Effector memory CD8-positive, alpha-beta T cell (primary cell): ENCODE data around the gene KRTAP4-6.
"Not testable (repeated sequence)": the region's sequence is repeated elsewhere in the genome, so short reads cannot be mapped to it uniquely, and the experiment has no call there.

Source experiments
- ATAC-seq: fragments of 150-1000 bp; cut with Tn5 transposase; replicated peaks from 2 replicates; pipeline ENCODE4 v1.10.0; 2021; ENCODE audit warnings: mild to moderate bottlenecking, moderate library complexity
- DNase-seq, 3 experiments: peaks; one replicate each; pipeline ENCODE4 v3.0.0; 2021
- H3K27ac Mint-ChIP-seq, 2 donors: one replicate each; pipeline ENCODE4 v1.8.0; 2022; ENCODE audit warnings: mild to moderate bottlenecking in 2 of 2, mixed read lengths in 2 of 2, moderate library complexity in 2 of 2
- H3K27me3 Mint-ChIP-seq, 2 donors: one replicate each; pipeline ENCODE4 v1.8.0; 2022; ENCODE audit warnings: mixed read lengths in 2 of 2
- H3K36me3 Mint-ChIP-seq: one replicate; pipeline ENCODE4 v1.8.0; 2022; ENCODE audit warnings: mild to moderate bottlenecking, moderate library complexity, mixed read lengths; ENCODE audit not compliant: insufficient read depth
- H3K4me1 Mint-ChIP-seq, 2 donors: one replicate each; pipeline ENCODE4 v1.8.0; 2022; ENCODE audit warnings: low read depth in 2 of 2, mixed read lengths in 2 of 2
- H3K4me3 Mint-ChIP-seq, 2 donors: one replicate each; pipeline ENCODE4 v1.8.0; 2022; ENCODE audit warnings: mild to moderate bottlenecking in 2 of 2, mixed read lengths in 2 of 2, moderate library complexity in 2 of 2
- H3K9me3 Mint-ChIP-seq, 2 donors: one replicate each; pipeline ENCODE4 v1.8.0; 2022; ENCODE audit warnings: mixed read lengths in 2 of 2
- total RNA-seq, 9 experiments: gene quantifications; one replicate each; lab custom pipeline; 2026; lab: John Stamatoyannopoulos, UW

The KRTAP4-6 gene
- 0 reads per million in 9 experiments for total RNA-seq

DNA sequence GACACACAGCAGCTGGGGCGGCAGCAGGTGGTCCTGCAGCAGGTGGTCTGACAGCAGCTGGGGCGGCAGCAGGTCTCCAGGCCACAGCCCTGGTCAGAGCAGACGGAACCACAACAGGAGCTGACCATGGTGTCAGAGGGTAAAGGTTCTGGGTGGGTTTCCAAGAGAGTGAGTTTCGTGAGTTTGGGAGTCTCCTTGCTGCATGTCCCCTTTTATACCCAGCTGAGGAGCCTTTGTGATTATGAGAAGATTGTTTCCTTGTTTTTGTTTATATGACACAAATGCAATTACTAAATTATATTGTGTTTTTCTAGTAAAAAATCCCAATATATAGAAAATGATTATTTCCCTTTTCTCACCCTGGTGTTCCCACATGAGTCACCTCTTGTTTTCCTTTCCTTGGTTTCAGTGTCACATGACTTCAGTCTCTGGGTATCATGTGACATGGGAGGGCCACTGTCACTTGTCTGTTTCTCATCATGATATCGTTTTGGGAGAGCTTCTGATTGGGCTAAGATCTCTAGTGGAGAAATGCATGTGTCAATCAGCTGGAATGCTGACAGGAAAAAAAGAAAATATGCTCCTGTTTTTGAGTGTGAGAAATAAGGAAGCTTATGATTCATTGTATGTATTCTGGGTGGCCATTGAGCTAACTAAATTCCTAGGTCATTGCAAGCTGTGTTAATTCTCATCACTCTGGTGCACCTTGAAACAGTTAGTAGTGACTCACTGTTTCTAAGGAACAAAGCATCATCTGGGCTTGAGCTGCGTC lies at the start of gene KRTAP4-6:
KRTAP4-6 (minus strand) TSS at position 185 of the 772 bp plus-strand sequence; CDS start at position 128, 57 bp downstream.
- H3K27me3 Mint-ChIP-seq, result peaks cover 13 to 34% of the 10 kb centered on the region in 2 donors
- no peak within 1 kb of the TSS for H3K27ac Mint-ChIP-seq
- DNase-seq (no peak), ATAC-seq (no peak)
- no peaks in the 10 kb centered on the region for H3K36me3 Mint-ChIP-seq
- peaks cover 6 to 22% of the 10 kb centered on the region in 2 donors for H3K9me3 Mint-ChIP-seq
- no peak within 1 kb of the TSS for H3K4me3 Mint-ChIP-seq
- no peaks in the 10 kb centered on the region for H3K4me1 Mint-ChIP-seq

DNA sequence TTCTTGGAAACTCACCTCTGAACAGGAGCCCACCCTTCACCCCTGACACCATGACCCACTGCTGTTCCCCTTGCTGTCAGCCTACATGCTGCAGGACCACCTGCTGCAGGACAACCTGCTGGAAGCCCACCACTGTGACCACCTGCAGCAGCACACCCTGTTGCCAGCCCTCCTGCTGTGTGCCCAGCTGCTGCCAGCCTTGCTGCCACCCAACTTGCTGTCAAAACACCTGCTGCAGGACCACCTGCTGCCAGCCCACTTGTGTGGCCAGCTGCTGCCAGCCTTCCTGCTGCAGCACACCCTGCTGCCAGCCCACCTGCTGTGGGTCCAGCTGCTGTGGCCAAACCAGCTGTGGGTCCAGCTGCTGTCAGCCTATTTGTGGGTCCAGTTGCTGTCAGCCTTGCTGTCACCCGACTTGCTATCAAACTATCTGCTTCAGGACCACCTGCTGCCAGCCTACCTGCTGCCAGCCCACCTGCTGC lies 49.5 kb upstream of the KRTAP4-6 start, which contains the start of gene KRTAP9-1:
KRTAP9-1 (plus strand) TSS at position 51 of the 482 bp plus-strand sequence; CDS start at position 51, 0 bp downstream.
- H3K27ac Mint-ChIP-seq, H3K36me3 Mint-ChIP-seq: not testable (repeated sequence)

DNA sequence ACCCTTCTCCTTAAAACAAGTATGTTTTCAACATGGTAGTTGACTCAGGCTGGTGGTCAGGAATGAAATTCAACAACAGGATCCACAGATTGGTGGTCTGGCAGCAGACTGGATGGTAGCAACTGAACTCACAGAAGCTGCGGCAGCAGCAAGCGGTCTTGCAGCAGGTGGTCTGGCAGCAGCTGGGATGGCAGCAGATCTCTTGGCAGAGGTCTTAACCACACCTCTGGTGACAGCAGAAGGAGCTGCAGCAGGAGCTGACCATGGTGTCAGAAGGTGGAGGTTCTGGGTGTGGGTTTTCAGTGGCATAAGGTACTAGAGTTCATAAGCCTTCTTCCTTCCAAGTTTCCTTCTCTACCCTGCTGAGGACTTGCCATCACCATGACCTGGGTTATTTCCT lies 46.5 kb upstream of the KRTAP4-6 start:
- H3K4me1 Mint-ChIP-seq, result peaks cover 0 to 2% of the 10 kb centered on the region in 2 donors
- H3K36me3 Mint-ChIP-seq, result no peaks in the 10 kb centered on the region
- peaks cover 50 to 55% of the 10 kb centered on the region in 2 donors for H3K27me3 Mint-ChIP-seq
- H3K4me3 Mint-ChIP-seq, result no peak overlapping the region
- H3K27ac Mint-ChIP-seq, result no peak overlapping the region
- H3K9me3 Mint-ChIP-seq, result no peaks in the 10 kb centered on the region
- ATAC-seq (no peak), DNase-seq (no peak)

More for the DNA sequence above, 49.5 kb upstream of the KRTAP4-6 start, which contains the start of gene KRTAP9-1:
- ATAC-seq, H3K4me3 Mint-ChIP-seq, H3K9me3 Mint-ChIP-seq, DNase-seq, H3K4me1 Mint-ChIP-seq: not testable (repeated sequence)
- H3K27me3 Mint-ChIP-seq, result peaks cover 41 to 59% of the 10 kb centered on the region in 2 donors

DNA sequence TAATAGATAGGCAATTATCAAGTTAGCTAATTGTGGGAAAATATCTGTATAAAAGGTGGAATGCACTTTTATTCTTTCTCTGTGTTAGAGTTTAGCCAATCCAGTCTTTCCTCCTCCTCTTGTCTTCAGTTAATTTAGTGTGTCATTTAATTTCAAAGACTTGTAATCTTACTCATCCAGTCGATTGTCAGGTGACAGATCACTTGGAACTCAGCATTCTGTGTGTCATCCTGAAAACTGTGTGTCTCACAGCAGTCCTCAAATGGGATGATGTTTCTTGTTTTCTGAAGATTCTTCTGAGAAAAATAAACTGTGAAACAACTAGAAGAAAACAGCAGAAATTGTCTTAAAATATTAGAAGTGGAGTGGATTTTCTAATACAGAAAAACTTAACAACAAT lies 44.7 kb upstream of the KRTAP4-6 start:
- Mint-ChIP-seq H3K27ac (no peak overlapping the region), H3K9me3 (no peaks in the 10 kb centered on the region), H3K4me3 (no peak overlapping the region), H3K4me1 (no peaks in the 10 kb centered on the region), H3K36me3 (no peaks in the 10 kb centered on the region), H3K27me3 (peaks cover 33 to 37% of the 10 kb centered on the region in 2 donors)
- DNase-seq (no peak), ATAC-seq (no peak)

DNA sequence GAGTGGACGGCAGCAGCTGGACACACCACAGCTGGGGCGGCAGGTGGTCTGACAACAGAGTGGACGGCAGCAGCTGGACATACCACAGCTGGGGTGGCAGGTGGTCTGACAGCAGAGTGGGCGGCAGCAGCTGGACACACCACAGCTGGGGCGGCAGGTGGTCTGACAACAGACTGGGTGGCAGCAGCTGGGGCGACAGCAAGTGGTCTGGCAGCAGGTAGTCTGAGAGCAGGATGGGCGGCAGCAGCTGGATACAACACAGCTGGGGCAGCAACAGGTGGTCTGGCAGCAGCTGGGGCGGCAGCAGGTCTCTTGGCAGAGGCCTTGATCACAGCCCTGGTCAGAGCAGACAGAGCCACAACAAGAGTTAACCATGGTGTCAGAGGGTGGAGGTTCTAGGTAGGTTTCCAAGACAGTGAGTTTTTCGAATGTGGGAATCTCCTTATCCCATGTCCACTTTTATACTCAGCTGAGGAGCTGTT lies 44.2 kb upstream of the KRTAP4-6 start, which contains the start of gene KRTAP4-1:
KRTAP4-1 (minus strand) TSS at position 432 of the 482 bp plus-strand sequence; CDS start at position 375, 57 bp downstream.
- H3K36me3 Mint-ChIP-seq, result no peaks in the 10 kb centered on the region
- DNase-seq, result no peak

DNA sequence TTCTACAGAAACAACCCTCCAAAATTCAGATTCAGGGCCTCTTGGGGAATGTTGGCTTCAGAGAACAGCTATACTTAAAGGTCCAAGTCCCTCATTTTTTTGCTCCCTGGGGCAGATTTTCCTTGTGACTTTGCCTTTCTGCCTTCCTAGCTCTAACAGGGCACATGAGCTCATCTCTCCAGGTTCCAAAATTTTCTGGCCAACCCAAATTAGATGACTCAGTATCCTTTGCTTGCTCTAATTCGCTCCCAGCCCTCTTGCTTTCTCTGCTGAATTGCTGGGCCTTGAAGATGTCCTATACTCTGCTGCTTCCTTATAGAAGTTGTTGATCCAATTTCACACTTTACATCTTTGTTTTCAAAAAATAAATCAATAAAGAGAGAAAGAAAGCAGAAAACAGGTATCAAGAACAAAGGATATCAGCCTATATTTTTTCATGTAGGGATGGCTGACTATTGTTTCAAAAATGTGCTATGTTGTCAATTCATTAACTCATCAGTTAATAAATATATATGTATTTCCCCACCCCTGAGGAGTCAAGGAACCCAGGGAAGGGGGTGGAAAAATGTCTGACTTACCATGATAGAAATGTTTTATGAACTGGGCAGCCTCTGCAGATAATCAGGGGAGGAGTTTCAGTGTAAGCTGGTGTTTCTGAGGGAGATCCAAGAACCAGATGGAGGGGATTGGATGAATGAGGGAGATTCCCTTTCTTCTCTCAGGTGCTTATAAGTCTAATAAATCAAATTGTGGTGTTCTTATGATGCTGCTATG lies 38.7 kb upstream of the KRTAP4-6 start:
- H3K27ac Mint-ChIP-seq, result no peak overlapping the region
- H3K4me3 Mint-ChIP-seq, result no peak overlapping the region
- H3K36me3 Mint-ChIP-seq, result no peaks in the 10 kb centered on the region
- no peak for ATAC-seq
- H3K9me3 Mint-ChIP-seq, result no peaks in the 10 kb centered on the region
- no peak for DNase-seq
- H3K27me3 Mint-ChIP-seq, result peaks cover 9 to 14% of the 10 kb centered on the region in 2 donors
- H3K4me1 Mint-ChIP-seq, result no peaks in the 10 kb centered on the region

More for the DNA sequence above, 44.2 kb upstream of the KRTAP4-6 start, which contains the start of gene KRTAP4-1:
- ATAC-seq, result no peak
- Mint-ChIP-seq H3K27me3 (peaks cover 29 to 32% of the 10 kb centered on the region in 2 donors), H3K9me3 (no peaks in the 10 kb centered on the region), H3K27ac (no peak within 1 kb of the TSS), H3K4me1 (no peaks in the 10 kb centered on the region), H3K4me3 (no peak within 1 kb of the TSS)

DNA sequence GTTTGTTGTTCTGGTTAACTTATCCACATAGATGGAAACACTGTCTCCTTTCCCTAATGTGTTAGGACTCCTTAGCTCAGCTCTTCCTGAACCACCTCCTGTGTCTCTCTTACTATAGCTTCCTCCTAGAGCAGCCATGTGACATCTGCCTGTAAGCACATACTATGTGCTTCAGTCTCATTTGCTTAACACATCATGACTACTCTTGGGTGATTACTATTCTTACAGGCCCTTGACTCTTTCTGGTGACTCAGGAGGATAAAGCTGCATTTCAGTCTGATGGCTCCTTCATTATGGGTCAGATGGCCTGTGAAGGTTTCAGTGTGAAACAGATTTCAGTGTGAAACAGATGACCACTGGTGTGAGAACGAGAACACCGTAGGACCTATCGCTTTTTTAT lies 38.0 kb upstream of the KRTAP4-6 start:
- Mint-ChIP-seq H3K4me3 (no peak overlapping the region), H3K4me1 (peaks cover 0 to 3% of the 10 kb centered on the region in 2 donors), H3K27ac (no peak overlapping the region), H3K27me3 (peaks cover 6 to 14% of the 10 kb centered on the region in 2 donors), H3K36me3 (no peaks in the 10 kb centered on the region), H3K9me3 (no peaks in the 10 kb centered on the region)
- no peak for ATAC-seq
- no peak for DNase-seq

DNA sequence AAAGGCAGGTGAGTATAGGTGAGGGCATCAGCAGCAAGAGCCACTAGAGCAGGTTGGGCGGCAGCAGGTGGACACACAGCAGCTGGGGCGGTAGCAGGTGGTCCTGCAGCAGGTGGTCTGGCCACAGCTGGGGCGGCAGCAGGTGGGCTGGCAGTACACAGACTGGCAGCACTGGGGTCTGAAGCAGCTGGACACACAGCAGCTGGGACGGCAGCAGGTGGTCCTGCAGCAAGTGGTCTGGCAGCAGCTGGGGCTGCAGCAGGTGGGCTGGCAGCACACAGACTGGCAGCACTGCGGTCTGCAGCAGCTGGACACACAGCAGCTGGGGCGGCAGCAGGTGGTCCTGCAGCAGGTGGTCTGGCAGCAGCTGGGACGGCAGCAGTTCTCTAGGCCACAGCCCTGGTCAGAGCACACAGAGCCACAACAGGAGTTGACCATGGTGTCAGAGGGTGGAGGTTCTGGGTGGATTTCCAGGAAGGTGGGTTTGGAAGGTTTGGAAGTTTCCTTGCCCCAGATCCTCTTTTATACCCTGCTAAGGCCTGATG lies 37.5 kb upstream of the KRTAP4-6 start, which contains the start of gene KRTAP4-2:
KRTAP4-2 (minus strand) TSS at position 495 of the 545 bp plus-strand sequence; CDS start at position 438, 57 bp downstream.
- Mint-ChIP-seq H3K36me3 (no peaks in the 10 kb centered on the region), H3K4me3 (no peak within 1 kb of the TSS), H3K4me1 (peaks cover 0 to 4% of the 10 kb centered on the region in 2 donors), H3K27me3 (peaks cover 6 to 14% of the 10 kb centered on the region in 2 donors), H3K9me3 (no peaks in the 10 kb centered on the region), H3K27ac (no peak within 1 kb of the TSS)
- DNase-seq, result no peak
- ATAC-seq, result no peak

DNA sequence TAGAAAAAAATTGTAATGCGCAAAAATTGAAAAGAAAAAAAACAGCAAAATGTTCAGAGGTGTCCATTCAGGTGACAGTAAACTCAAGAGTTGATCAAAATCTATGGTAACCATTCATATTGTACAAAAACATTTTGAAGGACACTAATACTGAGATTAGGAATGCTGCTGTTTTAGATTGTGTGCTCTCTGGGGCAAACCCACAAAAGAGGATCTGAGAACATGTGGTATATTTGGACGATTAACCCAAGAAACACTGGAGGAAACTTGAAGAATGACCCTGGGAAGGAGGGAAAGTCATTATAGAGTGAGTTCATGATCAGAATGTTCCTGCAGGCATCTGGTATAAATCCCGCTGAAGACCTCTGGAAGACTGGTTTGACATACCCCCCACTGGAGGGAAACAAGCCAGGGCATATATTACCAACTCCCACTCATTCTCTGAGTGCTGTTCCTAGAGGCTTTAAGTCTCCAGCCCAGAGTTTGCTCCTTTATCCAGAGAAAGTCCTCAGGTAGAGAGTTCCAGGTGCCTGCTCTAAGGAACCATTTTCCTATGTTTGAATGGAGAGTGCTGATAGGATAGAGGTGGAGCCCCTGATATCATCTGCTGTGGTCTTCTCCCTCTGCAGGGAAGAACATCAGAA lies 36.5 kb upstream of the KRTAP4-6 start:
- Mint-ChIP-seq H3K27ac (no peak overlapping the region), H3K36me3 (no peaks in the 10 kb centered on the region), H3K27me3 (peaks cover 15 to 17% of the 10 kb centered on the region in 2 donors), H3K9me3 (no peaks in the 10 kb centered on the region), H3K4me3 (no peak overlapping the region), H3K4me1 (peaks cover 0 to 4% of the 10 kb centered on the region in 2 donors)
- DNase-seq (no peak), ATAC-seq (no peak)

DNA sequence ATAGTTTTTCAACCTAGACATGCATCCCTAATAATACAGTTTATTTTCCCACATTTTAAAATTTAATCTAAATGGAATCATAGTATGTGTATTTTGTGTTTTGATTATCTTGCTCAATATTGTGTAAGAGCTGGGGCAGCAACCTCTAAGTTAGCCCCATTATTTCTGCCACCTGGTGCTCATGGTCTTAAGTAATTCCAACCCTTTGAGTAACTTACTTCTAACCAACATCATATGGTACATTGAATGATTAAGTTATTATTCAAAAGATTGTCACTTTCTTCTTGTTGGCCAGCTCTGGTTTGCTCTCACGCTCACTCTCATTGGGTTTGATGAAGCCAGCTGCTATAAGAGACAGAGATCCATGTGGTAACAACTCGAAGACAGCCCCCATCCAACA lies 31.5 kb upstream of the KRTAP4-6 start:
- peaks cover 2 to 4% of the 10 kb centered on the region in 2 donors for H3K4me1 Mint-ChIP-seq
- H3K27ac Mint-ChIP-seq, result no peak overlapping the region
- DNase-seq, result no peak
- H3K4me3 Mint-ChIP-seq, result no peak overlapping the region
- no peak for ATAC-seq
- no peaks in the 10 kb centered on the region for H3K9me3 Mint-ChIP-seq
- no peaks in the 10 kb centered on the region for H3K36me3 Mint-ChIP-seq
- peaks cover 9 to 10% of the 10 kb centered on the region in 2 donors for H3K27me3 Mint-ChIP-seq

DNA sequence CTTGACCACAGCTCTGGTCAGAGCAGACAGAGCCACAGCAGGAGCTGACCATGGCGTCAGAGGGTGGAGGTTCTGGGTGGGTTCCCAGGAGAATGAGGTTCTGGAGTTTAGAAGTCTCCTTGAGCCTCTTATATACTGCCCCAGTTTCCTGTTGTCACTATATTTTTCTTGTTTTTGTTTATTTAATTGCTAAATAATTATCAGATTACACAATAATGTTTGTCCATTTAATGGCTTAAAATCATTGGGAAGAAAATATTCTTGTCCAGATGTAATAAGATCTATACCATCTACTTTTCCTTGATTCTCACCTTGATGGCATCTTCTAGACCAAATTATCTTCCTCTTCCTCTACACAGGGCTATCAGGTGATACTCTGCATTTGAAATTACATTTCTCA lies 27.8 kb upstream of the KRTAP4-6 start, which contains the start of gene KRTAP4-3:
KRTAP4-3 (minus strand) TSS at position 101 of the 400 bp plus-strand sequence; CDS start at position 52, 49 bp downstream.
- H3K27me3 Mint-ChIP-seq, result peaks cover 11 to 20% of the 10 kb centered on the region in 2 donors
- H3K36me3 Mint-ChIP-seq, result no peaks in the 10 kb centered on the region
- H3K27ac Mint-ChIP-seq, result no peak within 1 kb of the TSS
- ATAC-seq, result no peak
- H3K4me3 Mint-ChIP-seq, result no peak within 1 kb of the TSS
- DNase-seq, result no peak
- H3K9me3 Mint-ChIP-seq, result no peaks in the 10 kb centered on the region
- H3K4me1 Mint-ChIP-seq, result peaks cover 0 to 2% of the 10 kb centered on the region in 2 donors

DNA sequence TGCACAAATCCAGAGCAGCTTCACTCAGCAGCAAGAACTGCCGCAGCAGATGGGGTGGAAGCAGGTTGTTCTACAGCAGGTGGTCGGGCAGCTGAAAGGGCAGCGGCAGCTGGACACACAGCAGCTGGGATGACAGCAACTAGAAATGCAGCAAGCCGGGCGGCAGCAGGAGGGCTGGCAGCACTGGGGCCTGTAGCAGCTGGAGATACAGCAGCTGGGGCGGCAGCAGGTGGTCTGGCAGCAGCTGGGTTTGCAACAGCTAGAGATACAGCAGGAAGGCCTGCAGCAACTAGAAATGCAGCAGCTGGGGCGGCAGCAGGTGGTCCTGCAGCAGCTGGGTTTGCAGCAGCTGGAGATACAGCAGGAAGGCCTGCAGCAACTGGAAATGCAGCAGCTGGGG lies 27.2 kb upstream of the KRTAP4-6 start:
- Mint-ChIP-seq H3K9me3 (no peaks in the 10 kb centered on the region), H3K4me3 (no peak overlapping the region), H3K27me3 (peaks cover 12 to 23% of the 10 kb centered on the region in 2 donors), H3K36me3 (no peaks in the 10 kb centered on the region), H3K27ac (no peak overlapping the region), H3K4me1 (peaks cover 0 to 2% of the 10 kb centered on the region in 2 donors)
- DNase-seq (no peak), ATAC-seq (no peak)
